M059J (cell line): ENCODE data around the gene EGFL7. TPM values are rescaled to one million over a fixed set of nuclear protein-coding genes. Genes with fewer than 3 reads are reported as not detected.
A peak's percentile ranks its signal among the peaks of the same experiment; 100 is the strongest.

Source experiments
- DNase-seq: peaks from one replicate; pipeline ENCODE4 v3.0.0-alpha.2; 2012; ENCODE audit warnings: low read depth
- total RNA-seq: library from RNA; depleted of rRNA; stranded (reverse); fragments of >200 nt; shearing (Covaris generic); gene quantifications from 2 replicates; pipeline ENCODE4 v1.2.3, GENCODE V29; 2014

The EGFL7 gene
- total RNA-seq, 1 experiment from 2014 or later, result 20.9 TPM

- DNase-seq, result no peak
Measured at GRCh38 chr9:136685790-136686533, 23.2 kb downstream of the EGFL7 start.

- DNase-seq, result no peak
Measured at GRCh38 chr9:136686534-136686793, 23.7 kb downstream of the EGFL7 start.

- peak; percentile 53 for DNase-seq
Measured at GRCh38 chr9:136686794-136687711, 24.3 kb downstream of the EGFL7 start, which contains the start of gene AGPAT2. TSS of gene AGPAT2 (minus strand) at chr9:136687457. CDS start at chr9:136687357, 100 bp downstream.

- DNase-seq, result no peak
Measured at GRCh38 chr9:136687721-136688223, 25.1 kb downstream of the EGFL7 start.

- DNase-seq, result no peak
Measured at GRCh38 chr9:136688274-136689107, 25.8 kb downstream of the EGFL7 start.

- no peak for DNase-seq
Measured at GRCh38 chr9:136689108-136689460, 26.4 kb downstream of the EGFL7 start.

- no peak for DNase-seq
Measured at GRCh38 chr9:136690104-136690805, 27.5 kb downstream of the EGFL7 start.

GRCh38 chr9:136690806-136691261, 28.1 kb downstream of the EGFL7 start:
- DNase-seq, result peak; percentile 79

GRCh38 chr9:136691316-136692184, 28.8 kb downstream of the EGFL7 start:
- no peak for DNase-seq

- no peak for DNase-seq
Measured at GRCh38 chr9:136692185-136693134, 29.7 kb downstream of the EGFL7 start.

GRCh38 chr9:136693135-136693489, 30.4 kb downstream of the EGFL7 start:
- DNase-seq, result no peak

- peak; percentile 74 for DNase-seq
Measured at GRCh38 chr9:136693490-136694162, 30.9 kb downstream of the EGFL7 start.

- peak; percentile 38 for DNase-seq
Measured at GRCh38 chr9:136694163-136694871, 31.6 kb downstream of the EGFL7 start.

GRCh38 chr9:136694872-136695247, 32.1 kb downstream of the EGFL7 start:
- DNase-seq, result no peak

GRCh38 chr9:136695435-136695895, 32.7 kb downstream of the EGFL7 start:
- peak; percentile 52 for DNase-seq

- no peak for DNase-seq
Measured at GRCh38 chr9:136695955-136696354, 33.2 kb downstream of the EGFL7 start.

- DNase-seq, result no peak
Measured at GRCh38 chr9:136696502-136696901, 33.8 kb downstream of the EGFL7 start.
